Neural progenitor cell (in vitro differentiated cells): ENCODE results near the gene AK5. TPM values are rescaled to one million over a fixed set of nuclear protein-coding genes. Genes with fewer than 3 reads are reported as not detected.
A peak's percentile ranks its signal among the peaks of the same experiment; 100 is the strongest.

Experiments
- DNase-seq: peaks from one replicate; pipeline ENCODE4 v3.0.0-alpha.2; 2016; ENCODE audit warnings: low spot score
- H2AFZ ChIP-seq: fragments of 200-600 bp; sonication (generic); replicated peaks from 2 replicates; pipeline ENCODE4 v1.6.1; 2016; ENCODE audit warnings: antibody characterized with exemption
- H3F3A ChIP-seq: fragments of 200-600 bp; sonication (generic); 2 replicates; pipeline ENCODE4 v1.6.1; 2016; ENCODE audit warnings: antibody characterized with exemption, low read depth
- H3K27ac ChIP-seq: fragments of 200-600 bp; sonication (generic); 2 replicates; pipeline ENCODE4 v1.5.1; 2016; ENCODE audit warnings: mild to moderate bottlenecking
- H3K27me3 ChIP-seq: fragments of 200-600 bp; sonication (generic); 2 replicates; pipeline ENCODE4 v1.6.1; 2016; ENCODE audit warnings: mild to moderate bottlenecking, moderate library complexity
- H3K36me3 ChIP-seq: fragments of 200-600 bp; sonication (generic); 2 replicates; pipeline ENCODE4 v1.5.1; 2016
- H3K4me1 ChIP-seq: fragments of 200-600 bp; sonication (generic); 2 replicates; pipeline ENCODE4 v1.6.1; 2016; ENCODE audit warnings: mixed run types
- H3K4me2 ChIP-seq: fragments of 200-600 bp; sonication (generic); 2 replicates; pipeline ENCODE4 v1.6.1; 2016
- H3K4me3 ChIP-seq: fragments of 200-600 bp; sonication (generic); 2 replicates; pipeline ENCODE4 v1.5.1; 2016
- H3K79me2 ChIP-seq: fragments of 200-600 bp; sonication (generic); 2 replicates; pipeline ENCODE4 v1.6.1; 2016; ENCODE audit warnings: low read depth
- H3K9ac ChIP-seq: fragments of 200-600 bp; sonication (generic); 2 replicates; pipeline ENCODE4 v1.6.1; 2016
- H3K9me3 ChIP-seq: fragments of 200-600 bp; sonication (generic); 2 replicates; pipeline ENCODE4 v1.5.1; 2016; ENCODE audit warnings: low read depth
- H4K20me1 ChIP-seq: fragments of 200-600 bp; sonication (generic); 2 replicates; pipeline ENCODE4 v1.6.1; 2016; ENCODE audit warnings: low read depth
- H3K27ac Mint-ChIP-seq: 3 replicates; pipeline ENCODE4 v1.8.0; 2021; ENCODE audit warnings: mixed read lengths
- H3K27me3 Mint-ChIP-seq: 2 replicates; pipeline ENCODE4 v1.8.0; 2022; ENCODE audit warnings: low read depth, mild to moderate bottlenecking, inconsistent platforms, moderate library complexity, mixed read lengths; ENCODE audit not compliant: insufficient read depth
- H3K36me3 Mint-ChIP-seq: 3 replicates; pipeline ENCODE4 v1.8.0; 2021; ENCODE audit warnings: mixed read lengths
- H3K4me1 Mint-ChIP-seq: 3 replicates; pipeline ENCODE4 v1.8.0; 2021; ENCODE audit warnings: mixed read lengths
- H3K4me3 Mint-ChIP-seq: 3 replicates; pipeline ENCODE4 v1.8.0; 2021; ENCODE audit warnings: mild to moderate bottlenecking, moderate library complexity, mixed read lengths
- H3K9me3 Mint-ChIP-seq: 3 replicates; pipeline ENCODE4 v1.8.0; 2020; ENCODE audit warnings: mixed read lengths
- CTCF ChIP-seq: fragments of 200-600 bp; sonication (generic); IDR thresholded peaks from 2 replicates; pipeline ENCODE4 v1.5.1; 2017; ENCODE audit warnings: antibody characterized with exemption, mild to moderate bottlenecking
- EZH2 ChIP-seq: fragments of 200-600 bp; sonication (generic); IDR thresholded peaks from 2 replicates; pipeline ENCODE4 v1.6.1; 2017; ENCODE audit warnings: antibody characterized with exemption, mild to moderate bottlenecking, moderate library complexity
- EZH2phosphoT487 ChIP-seq: fragments of 200-600 bp; sonication (generic); IDR thresholded peaks from 2 replicates; pipeline ENCODE4 v1.6.1; 2017; ENCODE audit warnings: antibody characterized with exemption
- total RNA-seq: library from RNA; depleted of rRNA; stranded (reverse); fragments of >200 nt; gene quantifications from 2 replicates; pipeline ENCODE4 v1.2.3, GENCODE V29; 2015; ENCODE audit warnings: low replicate concordance

The AK5 gene
- 1.5 and 1.8 TPM in 2 replicates for total RNA-seq

GRCh38 chr1:77281491-77282186, at the start of gene AK5:
AK5 (plus strand) TSS chr1:77282019; CDS start chr1:77282314, 295 bp downstream.
- TF ChIP-seq EZH2phosphoT487 = peak; percentile 57
- no peak for TF ChIP-seq CTCF
- peak; percentile 70 for TF ChIP-seq EZH2
- Mint-ChIP-seq H3K27me3 (peaks cover 9% of the 10 kb centered on the region), H3K9me3 (no peaks in the 10 kb centered on the region), H3K36me3 (no peaks in the 10 kb centered on the region), H3K4me1 (peaks cover 7% of the 10 kb centered on the region), H3K4me3 (peak within 1 kb of the TSS; percentile 85), H3K27ac (no peak within 1 kb of the TSS)
- H3K4me1 ChIP-seq = peaks cover 13% of the 10 kb centered on the region
- H3K36me3 ChIP-seq = no peaks in the 10 kb centered on the region
- H3K27ac ChIP-seq = no peak within 1 kb of the TSS
- H3K79me2 ChIP-seq = no peaks in the 10 kb centered on the region
- no peaks in the 10 kb centered on the region for H3K9me3 ChIP-seq
- H3K27me3 ChIP-seq = peaks cover 74% of the 10 kb centered on the region
- peak; percentile 86 for DNase-seq
- H3K4me3 ChIP-seq = peak within 1 kb of the TSS; percentile 76
- peaks cover 21% of the 10 kb centered on the region for H3F3A ChIP-seq
- H3K9ac ChIP-seq = no peak within 1 kb of the TSS
- H2AFZ ChIP-seq = peak within 1 kb of the TSS; percentile 96
- no peaks in the 10 kb centered on the region for H4K20me1 ChIP-seq
- peak within 1 kb of the TSS; percentile 89 for H3K4me2 ChIP-seq

GRCh38 chr1:77232829-77233228, 49.0 kb upstream of the AK5 start:
- H3K9ac ChIP-seq = no peak overlapping the region
- H3K27ac Mint-ChIP-seq = no peak overlapping the region

GRCh38 chr1:77234096-77234495, 47.7 kb upstream of the AK5 start:
- no peaks in the 10 kb centered on the region for H3K36me3 ChIP-seq
- H3K4me3 ChIP-seq = no peak overlapping the region
- no peaks in the 10 kb centered on the region for H3F3A ChIP-seq
- no peak overlapping the region for H2AFZ ChIP-seq
- H3K4me2 ChIP-seq = no peak overlapping the region
- H3K36me3 Mint-ChIP-seq = no peaks in the 10 kb centered on the region
- no peaks in the 10 kb centered on the region for H3K27me3 ChIP-seq
- no peaks in the 10 kb centered on the region for H3K4me1 ChIP-seq
- peaks cover 7% of the 10 kb centered on the region for H3K9me3 Mint-ChIP-seq
- no peak for DNase-seq
- no peaks in the 10 kb centered on the region for H3K4me1 Mint-ChIP-seq
- H3K27ac Mint-ChIP-seq = no peak overlapping the region
- no peaks in the 10 kb centered on the region for H3K27me3 Mint-ChIP-seq
- H4K20me1 ChIP-seq = no peaks in the 10 kb centered on the region
- H3K4me3 Mint-ChIP-seq = no peak overlapping the region
- no peak for TF ChIP-seq EZH2phosphoT487
- TF ChIP-seq CTCF = no peak
- TF ChIP-seq EZH2 = no peak
- no peaks in the 10 kb centered on the region for H3K79me2 ChIP-seq
- no peaks in the 10 kb centered on the region for H3K9me3 ChIP-seq
- no peak overlapping the region for H3K27ac ChIP-seq
- no peak overlapping the region for H3K9ac ChIP-seq

More at GRCh38 chr1:77232829-77233228, 49.0 kb upstream of the AK5 start:
- Histone ChIP-seq H2AFZ (no peak overlapping the region), H3K4me1 (no peaks in the 10 kb centered on the region), H3K36me3 (no peaks in the 10 kb centered on the region), H3K27me3 (no peaks in the 10 kb centered on the region), H3K27ac (no peak overlapping the region), H4K20me1 (no peaks in the 10 kb centered on the region), H3K9me3 (no peaks in the 10 kb centered on the region), H3K79me2 (no peaks in the 10 kb centered on the region), H3K4me3 (no peak overlapping the region), H3F3A (no peaks in the 10 kb centered on the region), H3K4me2 (no peak overlapping the region)
- H3K36me3 Mint-ChIP-seq = no peaks in the 10 kb centered on the region
- peaks cover 7% of the 10 kb centered on the region for H3K9me3 Mint-ChIP-seq
- no peak overlapping the region for H3K4me3 Mint-ChIP-seq
- no peaks in the 10 kb centered on the region for H3K4me1 Mint-ChIP-seq
- TF ChIP-seq CTCF (no peak), EZH2 (no peak), EZH2phosphoT487 (no peak)
- DNase-seq = no peak
- H3K27me3 Mint-ChIP-seq = no peaks in the 10 kb centered on the region
